H1 (cell line): ENCODE data around the gene KCNK3. TPM values are rescaled to one million over a fixed set of nuclear protein-coding genes. Genes with fewer than 3 reads are reported as not detected.

ENCODE experiments used
- CTCF ChIA-PET: fragments of 300-600 bp; sonication (Branson Sonifier 250); formaldehyde crosslinking; loops from one replicate; lab custom pipeline; 2021; ENCODE audit not compliant: partially characterized antibody; lab: Charles Lee
- POLR2A ChIA-PET: fragments of 300-600 bp; sonication (Branson Sonifier 250); formaldehyde crosslinking; loops from one replicate; lab custom pipeline; 2021; ENCODE audit warnings: inconsistent platforms; ENCODE audit not compliant: partially characterized antibody; lab: Charles Lee
- DNase-seq, 2 experiments: peaks; one replicate each; pipeline versions ENCODE4 v3.0.0 to v3.0.0-alpha.2; 2010 to 2022; ENCODE audit warnings: low spot score in 2 of 2, low read depth in 1 of 2, mixed read lengths in 1 of 2
- FAIRE-seq: peaks from 2 replicates; lab custom pipeline; 2011; peaks lifted over from hg19 to GRCh38; lab: Jason Lieb, UNC
- H2AFZ ChIP-seq: 2 replicates; pipeline ENCODE4 v1.8.1; 2012; ENCODE audit warnings: low read length, inconsistent platforms
- H2AK5ac ChIP-seq: 2 replicates; pipeline ENCODE4 v1.6.1; 2013; ENCODE audit warnings: low read depth, low read length
- H2BK120ac ChIP-seq: replicated peaks from 2 replicates; pipeline ENCODE3; 2013; ENCODE audit warnings: low read depth, low read length, inconsistent platforms
- H2BK12ac ChIP-seq: 2 replicates; pipeline ENCODE4 v1.6.1; 2013; ENCODE audit warnings: low read depth, low read length
- H2BK15ac ChIP-seq: 2 replicates; pipeline ENCODE4 v1.6.1; 2013; ENCODE audit warnings: low read length
- H2BK20ac ChIP-seq: 2 replicates; pipeline ENCODE4 v1.6.1; 2013; ENCODE audit warnings: low read length
- H2BK5ac ChIP-seq: 2 replicates; pipeline ENCODE4 v1.6.1; 2013; ENCODE audit warnings: low read depth, low read length
- H3K14ac ChIP-seq: 2 replicates; pipeline ENCODE4 v1.6.1; 2013; ENCODE audit warnings: inconsistent platforms; ENCODE audit not compliant: insufficient read length
- H3K18ac ChIP-seq: 2 replicates; pipeline ENCODE4 v1.6.1; 2013; ENCODE audit warnings: low read length; ENCODE audit errors: extremely low read depth
- H3K23ac ChIP-seq: 2 replicates; pipeline ENCODE4 v1.6.1; 2013; ENCODE audit warnings: inconsistent platforms; ENCODE audit not compliant: insufficient read length
- H3K23me2 ChIP-seq: 2 replicates; pipeline ENCODE4 v1.6.1; 2013; ENCODE audit warnings: low read depth, low read length
- H3K27ac ChIP-seq: 2 replicates; pipeline ENCODE4 v1.6.1; 2011; ENCODE audit warnings: low read depth, low read length, inconsistent platforms
- H3K27me3 ChIP-seq, 4 experiments: replicated peaks in 1 of 4; 1 replicate in 1 of 4; 2 replicates in 3 of 4; pipeline versions ENCODE4 v1.6.1 to v1.8.1; 2011 to 2013; ENCODE audit warnings: low read length in 3 of 4, mild to moderate bottlenecking in 3 of 4, inconsistent platforms in 2 of 4, mixed read lengths in 2 of 4, moderate library complexity in 1 of 4; ENCODE audit not compliant: control insufficient read depth in 3 of 4, insufficient read depth in 3 of 4; ENCODE audit errors: extremely low read depth in 1 of 4
- H3K36me3 ChIP-seq, 4 experiments: 2 replicates each; pipeline versions ENCODE4 v1.6.1 to v1.8.1; 2011 to 2013; ENCODE audit warnings: mild to moderate bottlenecking in 4 of 4, low read length in 3 of 4, moderate library complexity in 2 of 4, control low read depth in 1 of 4, inconsistent platforms in 1 of 4; ENCODE audit not compliant: insufficient read depth in 4 of 4, control insufficient read depth in 2 of 4
- H3K4ac ChIP-seq: replicated peaks from 2 replicates; pipeline ENCODE3; 2013; ENCODE audit warnings: low read length, low read depth, mixed read lengths, inconsistent platforms; ENCODE audit not compliant: insufficient read length
- H3K4me1 ChIP-seq, 4 experiments: replicated peaks in 1 of 4; 1 replicate in 1 of 4; 2 replicates in 3 of 4; pipeline versions ENCODE4 v1.6.1 to v1.8.1; 2011 to 2013; ENCODE audit warnings: low read length in 3 of 4, inconsistent platforms in 2 of 4, mixed read lengths in 1 of 4; ENCODE audit not compliant: insufficient read depth in 4 of 4, control insufficient read depth in 3 of 4
- H3K4me2 ChIP-seq, 2 experiments: 2 replicates each; pipeline versions ENCODE4 v1.6.1 to v1.8.1; 2011 to 2013; ENCODE audit warnings: low read depth in 2 of 2, low read length in 2 of 2, control low read depth in 1 of 2, inconsistent platforms in 1 of 2, mild to moderate bottlenecking in 1 of 2; ENCODE audit not compliant: insufficient read depth in 1 of 2
- H3K4me3 ChIP-seq, 4 experiments: fragments of 200-600, 300-600 bp in 1 of 4; sonication (generic), shearing (Covaris generic), sonication (Bioruptor Twin) in 1 of 4; 2 replicates each; pipeline versions ENCODE4 v1.5.1 to v1.8.1; 2011 to 2016; ENCODE audit warnings: low read length in 4 of 4, low read depth in 3 of 4, control low read depth in 2 of 4, inconsistent platforms in 2 of 4, mild to moderate bottlenecking in 2 of 4, mixed read lengths in 1 of 4, moderate library complexity in 1 of 4; ENCODE audit not compliant: insufficient read depth in 2 of 4; ENCODE audit errors: extremely low read depth in 1 of 4
- H3K56ac ChIP-seq: replicated peaks from 2 replicates; pipeline ENCODE3; 2013; ENCODE audit warnings: low read depth, mild to moderate bottlenecking, mixed read lengths, low read length, inconsistent platforms; ENCODE audit not compliant: insufficient read length
- H3K79me1 ChIP-seq: 2 replicates; pipeline ENCODE4 v1.6.1; 2013; ENCODE audit warnings: low read depth, low read length, control low read depth
- H3K79me2 ChIP-seq, 2 experiments: 2 replicates each; pipeline versions ENCODE4 v1.6.1 to v1.8.1; 2012 to 2013; ENCODE audit warnings: low read length in 2 of 2, mild to moderate bottlenecking in 2 of 2, inconsistent platforms in 1 of 2; ENCODE audit not compliant: insufficient read depth in 2 of 2, control insufficient read depth in 1 of 2
- H3K9ac ChIP-seq, 4 experiments: replicated peaks in 1 of 4; 1 replicate in 1 of 4; 2 replicates in 3 of 4; pipeline versions ENCODE4 v1.6.1 to v1.8.1; 2011 to 2013; ENCODE audit warnings: low read depth in 3 of 4, low read length in 3 of 4, control low read depth in 2 of 4, mild to moderate bottlenecking in 2 of 4, moderate library complexity in 2 of 4, inconsistent platforms in 1 of 4; ENCODE audit errors: extremely low read depth in 1 of 4
- H3K9me3 ChIP-seq, 2 experiments: 2 replicates each; pipeline versions ENCODE4 v1.6.1 to v1.8.1; 2012 to 2013; ENCODE audit warnings: mild to moderate bottlenecking in 2 of 2, moderate library complexity in 2 of 2, control low read depth in 1 of 2, inconsistent platforms in 1 of 2, low read depth in 1 of 2, low read length in 1 of 2, mixed read lengths in 1 of 2; ENCODE audit not compliant: insufficient read depth in 2 of 2
- H4K20me1 ChIP-seq, 2 experiments: replicated peaks in 1 of 2; 2 replicates each; pipeline versions ENCODE3 to v1.8.1; 2011 to 2013; ENCODE audit warnings: inconsistent platforms in 2 of 2, low read length in 2 of 2, mild to moderate bottlenecking in 1 of 2; ENCODE audit not compliant: insufficient read depth in 2 of 2, control insufficient read depth in 1 of 2
- H4K5ac ChIP-seq: 2 replicates; pipeline ENCODE4 v1.6.1; 2013; ENCODE audit warnings: low read length, low read depth, mixed read lengths, inconsistent platforms; ENCODE audit not compliant: insufficient read length
- H4K8ac ChIP-seq: 2 replicates; pipeline ENCODE4 v1.8.0; 2013; ENCODE audit warnings: mild to moderate bottlenecking, moderate library complexity, low read length, inconsistent platforms; ENCODE audit not compliant: insufficient read depth; ENCODE audit errors: extremely low read depth
- H4K91ac ChIP-seq: replicated peaks from 2 replicates; pipeline ENCODE3; 2013; ENCODE audit warnings: low read length, mixed read lengths, inconsistent platforms; ENCODE audit not compliant: insufficient read length
- BACH1 ChIP-seq: IDR thresholded peaks from 2 replicates; pipeline ENCODE4 v1.6.1; 2012; ENCODE audit warnings: low read length, improper control_type of control experiment
- CHD1 ChIP-seq: IDR thresholded peaks from 2 replicates; pipeline ENCODE4 v1.6.1; 2012; ENCODE audit warnings: low read depth, low read length, improper control_type of control experiment
- CHD2 ChIP-seq: IDR thresholded peaks from 2 replicates; pipeline ENCODE4 v1.6.1; 2012; ENCODE audit warnings: low read length, improper control_type of control experiment
- EGR1 ChIP-seq: IDR thresholded peaks from 2 replicates; pipeline ENCODE4 v1.6.1; 2011; ENCODE audit warnings: low read depth, low read length, borderline replicate concordance
- GABPA ChIP-seq: IDR thresholded peaks from 2 replicates; pipeline ENCODE4 v1.6.1; 2011; ENCODE audit warnings: mild to moderate bottlenecking, low read length, moderate library complexity, borderline replicate concordance; ENCODE audit not compliant: insufficient read depth
- HDAC6 ChIP-seq: IDR thresholded peaks from one replicate; pipeline ENCODE4 v1.7.1; 2012; ENCODE audit warnings: low read depth, mild to moderate bottlenecking, inconsistent platforms, low read length, moderate library complexity
- JUN ChIP-seq: IDR thresholded peaks from 2 replicates; pipeline ENCODE4 v1.6.1; 2011; ENCODE audit warnings: low read depth, mild to moderate bottlenecking, improper control_type of control experiment, low read length
- JUND ChIP-seq: IDR thresholded peaks from 2 replicates; pipeline ENCODE4 v1.6.1; 2011; ENCODE audit warnings: mild to moderate bottlenecking, improper control_type of control experiment, low read length
- RAD21 ChIP-seq, 2 experiments: IDR thresholded peaks in 1 of 2; conservative IDR thresholded peaks in 1 of 2; 2 replicates each; pipeline ENCODE4 v1.6.1; 2011; ENCODE audit warnings: low read depth in 2 of 2, low read length in 2 of 2, improper control_type of control experiment in 1 of 2, inconsistent platforms in 1 of 2, mild to moderate bottlenecking in 1 of 2, moderate library complexity in 1 of 2
- RBBP5 ChIP-seq: IDR thresholded peaks from 2 replicates; pipeline ENCODE4 v1.7.1; 2012; ENCODE audit warnings: low read depth, mild to moderate bottlenecking, inconsistent platforms, low read length, moderate library complexity, borderline replicate concordance
- SP1 ChIP-seq: IDR thresholded peaks from 2 replicates; pipeline ENCODE4 v1.6.1; 2011; ENCODE audit warnings: low read depth, low read length
- SP4 ChIP-seq: IDR thresholded peaks from 2 replicates; pipeline ENCODE4 v1.6.1; 2012; ENCODE audit warnings: low read length, inconsistent platforms
- TAF1 ChIP-seq: IDR thresholded peaks from 2 replicates; pipeline ENCODE4 v1.6.1; 2011; ENCODE audit warnings: mild to moderate bottlenecking, low read depth, low read length
- TEAD4 ChIP-seq: IDR thresholded peaks from 2 replicates; pipeline ENCODE4 v1.6.1; 2012; ENCODE audit warnings: low read depth, low read length, inconsistent platforms, mixed read lengths
- WGBS, 2 experiments: shearing (Covaris generic) in 1 of 2; methylation state at CpG; one replicate each; pipeline versions ENCODE4 v1.1.6 to v1.1.7; 2013 to 2015; ENCODE audit warnings: low lambda C conversion rate in 2 of 2, mixed read lengths in 2 of 2, inconsistent platforms in 1 of 2, low coverage in 1 of 2, missing lambda C conversion rate in 1 of 2; ENCODE audit not compliant: insufficient replicate concordance in 2 of 2, insufficient coverage in 1 of 2, insufficient read length in 1 of 2; ENCODE audit errors: extremely low coverage in 1 of 2, missing lambda C conversion rate in 1 of 2; 5-methylcytosine and 5-hydroxymethylcytosine counted together
- polyA plus RNA-seq, 7 experiments: library from polyadenylated mRNA; depleted of rRNA in 3 of 7; stranded (reverse) in 5 of 7; unstranded in 2 of 7; fragments of >200 nt in 5 of 7; fragments of 200-250 nt in 2 of 7; gene quantifications; 1 replicate in 5 of 7; 2 replicates in 1 of 7; 4 replicates in 1 of 7; pipeline versions ENCODE4 v1.2.1 to v1.2.3, GENCODE V29; 2011 to 2013; ENCODE audit warnings: missing spikeins in 2 of 7, mixed read lengths in 2 of 7
- total RNA-seq: library from RNA; stranded (reverse); fragmentation: NEBNext Ultra II Directional; extraction: Animal tissue kit (Norgen Biotek cat#: 25700); gene quantifications from 2 replicates; pipeline ENCODE4 v1.2.1, GENCODE V29; 2021

Gene KCNK3
- total and polyA plus RNA-seq, 2 of the 8 experiments (the other 6 are each of a cell fraction or from before 2014, with no cell fraction given), result 0.29 to 0.30 TPM

DNA sequence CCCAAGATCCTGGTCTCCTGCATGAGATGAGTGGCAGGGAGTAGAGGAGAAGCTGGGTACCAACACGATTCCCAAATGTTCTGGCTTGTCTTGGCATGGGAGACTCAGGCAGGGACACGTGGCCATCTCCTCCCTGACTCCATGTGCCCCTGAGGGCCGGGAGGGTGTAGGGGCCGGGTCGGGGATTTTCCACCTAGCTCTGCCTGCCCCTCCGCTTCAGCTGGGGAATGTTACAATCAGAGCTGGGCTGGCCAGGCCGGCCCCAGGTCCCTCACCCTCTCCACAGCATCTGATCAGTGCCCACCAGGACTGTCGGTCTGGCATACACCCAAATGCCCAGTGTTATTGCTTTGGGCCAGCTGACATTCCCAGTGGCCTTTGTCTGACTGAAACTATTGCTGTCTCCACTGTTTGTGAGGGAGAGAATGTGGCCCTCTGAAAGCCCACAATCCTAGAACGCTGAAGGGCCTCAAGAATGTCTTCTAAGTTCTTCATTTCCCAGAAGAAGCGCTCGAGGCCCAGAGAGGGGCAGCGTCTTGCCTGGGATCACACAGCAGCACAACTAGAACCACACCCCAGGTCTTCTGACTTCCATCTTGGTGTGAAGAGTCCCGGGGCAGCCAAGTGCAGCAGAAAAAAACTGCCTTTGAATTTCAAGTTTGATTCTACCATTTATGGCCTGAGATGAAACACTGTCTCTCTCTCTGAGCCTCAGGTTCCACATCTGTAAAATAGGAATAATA is 23.2 kb downstream of the KCNK3 start:
- H3K9me3 ChIP-seq, result no peaks in the 10 kb centered on the region
- no peak overlapping the region for H2BK15ac ChIP-seq
- H3K23ac ChIP-seq, result no peak overlapping the region
- DNase-seq (no peak), FAIRE-seq (no peak)
- no peak overlapping the region for H3K4ac ChIP-seq
- H3K23me2 ChIP-seq, result no peaks in the 10 kb centered on the region; the same call in 1 of the 2 replicates
- peaks cover 0 to 6% (median 2%) of the 10 kb centered on the region in 4 experiments; a peak in 4 of 7 replicates for H3K4me1 ChIP-seq
- no peak overlapping the region for H4K5ac ChIP-seq
- H3K14ac ChIP-seq, result no peak overlapping the region
- H3K79me2 ChIP-seq, result no peaks in the 10 kb centered on the region
- H2BK12ac ChIP-seq, result no peak overlapping the region
- no peaks in the 10 kb centered on the region for H4K20me1 ChIP-seq
- H3K27me3 ChIP-seq, result no peaks in the 10 kb centered on the region
- H3K4me2 ChIP-seq, result no peak overlapping the region
- H3K18ac ChIP-seq, result no peak overlapping the region
- H2BK5ac ChIP-seq, result no peak overlapping the region
- CTCF ChIA-PET, result interaction anchor here (1.2 kb wide), 1 partner anchor 18 kb away, joined by 3 read pairs; no protein-coding TSS in a partner anchor
- no peak overlapping the region for H2BK20ac ChIP-seq
- H3K27ac ChIP-seq, result no peak overlapping the region
- H3K4me3 ChIP-seq, result no peak overlapping the region
- peak overlapping the region; percentile 32 for H4K91ac ChIP-seq
- no peak overlapping the region for H3K9ac ChIP-seq
- no peak overlapping the region for H2AFZ ChIP-seq
- WGBS, 2 experiments, result 84% methylated on average over 13 of the region's 13 CpGs; no CpG with 5 or more reads in 1 of the 2 experiments
- H2BK120ac ChIP-seq, result no peak overlapping the region
- POLR2A ChIA-PET, result interaction anchor here (0.8 kb wide), 1 partner anchor 14 kb away, joined by 3 read pairs; no protein-coding TSS in a partner anchor
- no peaks in the 10 kb centered on the region for H3K36me3 ChIP-seq
- H2AK5ac ChIP-seq, result no peak overlapping the region
- H4K8ac ChIP-seq, result no peak overlapping the region
- H3K79me1 ChIP-seq, result no peaks in the 10 kb centered on the region
- H3K56ac ChIP-seq, result no peak overlapping the region
- TF ChIP-seq JUN (no peak), RBBP5 (no peak), CHD2 (no peak), GABPA (no peak), EGR1 (no peak), HDAC6 (no peak), BACH1 (no peak), SP4 (no peak), SP1 (no peak), CHD1 (no peak), TEAD4 (no peak), TAF1 (no peak), JUND (no peak), RAD21 (IDR thresholded peaks at IDR 0.05 in 1 of 2, conservative IDR thresholded peaks at IDR 0.05 in 1 of 2; ENCODE audit: low read depth in 2 of 2, low read length in 2 of 2) (no peak)
